Stimulated activated naive CD4-positive, alpha-beta T cell treated with Interleukin-2 at 50 U/mL for 16 hours (primary cell): ENCODE measurements around the gene DNPH1.

ENCODE experiments used
- DNase-seq: peaks from one replicate; lab custom pipeline; 2025; lab: John Stamatoyannopoulos, UW

DNPH1 gene

GRCh38 chr6:43181621-43181941, 47.7 kb downstream of the DNPH1 start:
- DNase-seq = no peak

- DNase-seq = no peak
These were observed 48.3 kb downstream of the DNPH1 start for GRCh38 chr6:43180985-43181384.

GRCh38 chr6:43180058-43180457, 49.2 kb downstream of the DNPH1 start:
- DNase-seq = no peak

- DNase-seq = no peak
These were observed 50.1 kb downstream of the DNPH1 start for GRCh38 chr6:43178951-43179830.

- no peak for DNase-seq
These were observed 51.1 kb downstream of the DNPH1 start for GRCh38 chr6:43178150-43178549.

GRCh38 chr6:43176423-43176786, 52.9 kb downstream of the DNPH1 start:
- DNase-seq = no peak

- DNase-seq = no peak
These were observed 53.4 kb downstream of the DNPH1 start for GRCh38 chr6:43175676-43176422.
